GM18873 (cell line): ENCODE measurements around the gene CCDC197.

Experiments
- ATAC-seq: cut with Tn5 transposase; IDR thresholded peaks from one replicate; pipeline ENCODE4 v1.9.1; 2021; ENCODE audit warnings: mild to moderate bottlenecking, moderate library complexity, moderate number of reproducible peaks; ENCODE audit not compliant: unreplicated experiment, low FRiP score

Gene CCDC197

DNA sequence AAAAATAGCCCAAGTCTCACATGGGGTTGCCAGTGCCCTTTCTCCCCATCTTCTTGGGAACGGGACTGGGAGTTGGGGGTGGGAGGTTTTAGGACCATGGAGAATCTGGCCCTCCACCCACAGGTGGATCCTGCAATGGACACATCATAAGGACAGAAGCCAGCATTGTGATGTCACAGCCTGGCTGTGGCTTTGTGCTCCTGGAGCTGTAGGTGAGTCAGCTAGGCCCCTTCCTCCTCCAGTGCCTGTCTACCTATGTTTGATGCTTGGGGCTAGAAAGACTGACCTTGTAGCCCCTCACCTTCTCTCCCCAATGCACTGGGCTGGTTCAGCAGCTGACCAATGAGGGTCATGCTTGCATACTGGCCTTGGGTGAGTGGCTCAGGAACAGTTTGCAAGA lies at the start of gene CCDC197:
Gene CCDC197, plus strand, starts transcription at position 220 of the 400 bp plus-strand sequence. CDS start 831 bp downstream, outside the sequence.
- no peak for ATAC-seq

DNA sequence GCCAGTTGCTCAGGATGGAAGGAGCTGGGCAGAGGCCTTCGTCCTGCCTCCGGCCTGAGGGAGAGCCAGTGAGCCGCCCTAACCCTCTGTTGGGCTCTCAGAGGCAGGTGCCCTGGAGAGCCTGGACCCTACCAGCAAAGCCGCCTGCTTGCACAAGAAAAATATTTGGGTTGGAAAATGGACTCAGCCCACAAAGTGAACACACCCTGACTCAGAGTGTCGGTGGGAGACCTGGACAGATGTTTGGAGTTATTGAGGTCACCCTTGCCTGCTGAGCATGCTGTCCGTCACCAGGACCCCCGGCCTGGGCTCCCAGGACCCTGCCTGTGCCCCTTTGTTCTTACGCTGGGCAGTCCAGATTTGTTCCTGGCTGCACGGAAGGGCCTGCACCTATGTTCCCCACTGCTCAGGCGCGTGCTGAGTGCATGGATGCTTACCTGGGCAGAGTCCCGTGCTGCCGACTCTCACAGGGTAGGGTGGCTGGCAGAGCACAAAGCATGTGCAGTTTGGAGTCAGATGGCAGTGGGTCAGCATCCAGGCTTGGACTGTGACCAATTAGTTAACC lies 47.5 kb upstream of the CCDC197 start:
- no peak for ATAC-seq

DNA sequence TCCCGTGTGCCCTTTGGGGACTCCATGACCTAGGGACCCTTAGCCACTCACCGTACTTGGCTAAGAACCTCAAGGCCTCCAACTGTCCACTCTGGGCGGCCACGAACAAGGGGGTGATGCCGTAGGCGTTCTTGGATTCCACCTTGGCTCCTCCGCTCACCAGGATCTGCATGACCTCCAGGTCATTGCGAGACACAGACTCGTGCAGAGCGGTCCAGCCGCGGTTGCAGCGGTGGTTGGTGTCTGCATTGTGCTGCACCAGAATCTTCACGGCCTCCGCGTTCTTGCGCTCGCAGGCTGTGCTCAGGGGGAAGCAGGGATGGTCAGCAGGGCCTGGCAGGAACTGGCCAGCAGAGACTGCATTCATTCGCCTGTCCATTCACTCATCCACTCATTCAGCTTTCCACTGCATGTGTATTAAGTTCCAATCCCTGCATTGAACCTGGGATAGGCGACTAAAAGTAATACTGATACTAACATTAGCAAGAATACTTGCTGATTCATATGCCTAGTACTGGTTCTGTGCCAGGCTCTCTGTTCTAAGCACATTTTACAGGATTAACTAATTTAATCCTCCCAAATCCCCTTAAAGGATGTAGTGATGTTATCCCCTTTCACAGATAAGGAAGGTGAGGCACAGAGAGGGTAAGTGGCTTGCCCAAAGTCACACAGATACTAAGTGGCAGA lies 46.0 kb upstream of the CCDC197 start:
- ATAC-seq, result no peak

DNA sequence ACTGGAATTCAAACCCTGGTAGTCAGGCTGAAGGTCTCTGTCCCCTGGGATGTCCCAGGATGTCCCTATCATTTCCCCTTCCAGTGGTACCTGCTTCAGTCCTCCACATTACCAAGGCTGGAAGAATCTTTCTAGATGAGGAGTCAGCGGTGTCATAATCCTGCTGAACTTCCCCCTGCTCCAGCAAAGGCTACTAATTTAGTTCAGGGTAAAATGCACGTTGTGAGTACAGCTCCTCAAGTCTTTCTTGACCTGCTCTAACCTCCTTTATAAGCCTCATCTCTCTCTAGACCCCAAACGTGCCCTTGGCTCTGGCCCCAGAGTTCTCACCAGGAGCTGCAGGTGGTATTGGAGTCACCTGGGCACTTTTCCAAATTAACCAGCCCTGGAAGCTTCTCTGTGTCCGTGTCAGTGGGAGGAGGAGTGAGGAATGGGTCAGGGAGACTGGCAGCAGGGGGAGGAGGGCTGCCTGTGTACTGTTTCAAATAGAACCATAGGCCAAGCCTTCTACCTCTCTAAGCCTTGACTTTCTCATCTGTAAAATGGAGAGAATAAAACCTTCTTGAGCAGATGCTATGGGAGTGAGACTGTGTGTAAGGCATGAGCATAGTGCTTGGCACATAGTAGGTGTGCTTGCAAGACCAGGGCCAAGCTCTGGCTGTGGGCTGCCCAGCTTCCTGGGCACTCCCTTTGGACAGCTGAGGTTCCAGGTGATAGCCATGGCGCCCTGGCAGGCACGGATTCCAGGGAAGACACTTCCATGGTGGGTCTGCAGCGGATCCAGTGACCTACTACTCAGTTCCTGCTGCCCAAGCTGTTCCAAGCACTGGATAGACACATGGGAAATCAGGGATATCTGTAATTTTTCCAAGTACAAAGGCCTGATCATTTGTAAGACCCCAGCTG lies 45.2 kb upstream of the CCDC197 start:
- ATAC-seq, result no peak

DNA sequence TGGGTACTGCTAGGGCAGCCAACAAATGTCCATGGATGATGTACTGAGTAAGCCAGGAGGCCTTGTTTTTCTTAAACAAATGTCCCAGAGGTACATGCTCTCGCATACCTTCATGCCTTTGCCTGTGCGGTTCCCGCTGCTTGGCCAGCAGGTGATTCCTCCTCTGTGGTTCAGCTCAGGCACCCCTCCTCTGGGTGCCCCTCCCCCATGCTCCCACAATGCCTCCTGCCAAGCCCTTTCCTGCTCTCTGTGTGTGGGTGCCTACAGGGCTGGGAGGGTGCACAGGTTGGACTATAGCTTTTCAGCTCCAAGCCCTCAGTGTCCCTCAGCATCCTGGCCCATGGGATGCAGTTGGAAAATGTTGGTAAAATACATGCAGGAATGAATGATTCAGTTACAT lies 44.3 kb upstream of the CCDC197 start:
- ATAC-seq, result no peak

DNA sequence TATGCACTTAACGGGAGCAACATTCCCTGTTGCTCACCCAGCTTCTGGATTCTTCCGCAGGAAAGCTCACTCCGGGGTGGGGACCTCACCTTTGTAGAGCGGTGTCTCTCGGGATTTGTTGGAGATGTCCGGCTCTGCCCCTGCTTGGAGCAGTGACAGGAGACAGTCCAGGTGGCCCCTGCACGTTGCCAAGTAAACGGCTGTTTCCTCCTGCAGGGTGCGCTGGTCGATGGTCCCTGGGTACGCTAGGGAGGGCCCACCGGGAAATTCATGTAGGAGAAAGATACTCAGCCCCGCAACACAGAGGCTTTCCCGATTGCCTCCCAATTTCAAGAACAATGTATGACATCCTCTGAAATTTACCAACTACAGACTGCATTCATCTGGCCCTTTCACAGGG lies 43.8 kb upstream of the CCDC197 start:
- no peak for ATAC-seq

DNA sequence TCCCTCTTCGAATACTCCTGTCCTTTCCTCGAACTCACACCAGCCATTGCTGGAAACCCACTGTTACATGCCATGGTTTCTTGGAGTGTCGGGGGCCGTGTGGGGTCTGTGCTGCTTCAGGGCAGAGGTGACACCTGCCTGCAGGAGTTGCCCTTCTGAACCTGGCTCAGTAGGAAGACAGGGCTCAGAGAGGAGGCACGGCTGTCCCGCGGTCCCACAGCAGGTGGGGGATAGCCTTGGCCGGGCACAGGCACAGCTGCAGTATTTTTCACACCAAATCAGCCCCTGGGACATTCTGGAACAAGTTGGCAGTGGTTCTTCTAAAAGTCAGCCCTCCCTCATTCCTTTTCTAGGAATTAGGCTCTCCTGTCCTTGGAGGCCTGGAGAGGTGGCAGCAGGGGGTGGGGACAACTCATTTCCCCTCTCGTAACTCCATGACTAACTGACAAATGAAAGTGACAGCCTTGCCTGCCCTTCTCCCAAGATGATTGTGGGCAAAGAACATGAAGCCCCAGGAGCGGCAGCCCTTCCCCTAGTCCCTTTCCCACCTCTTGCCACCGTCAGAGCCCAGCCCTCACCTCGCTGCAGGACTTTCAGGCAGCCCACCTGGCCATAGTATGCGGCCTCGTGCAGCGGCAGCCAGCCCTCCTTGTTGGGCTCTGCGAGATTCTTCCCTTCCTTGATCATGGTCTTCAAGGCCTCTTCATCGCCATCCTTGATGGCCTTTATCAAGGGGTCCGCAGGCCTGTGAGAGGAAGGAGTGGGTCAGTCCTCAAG lies 43.2 kb upstream of the CCDC197 start:
- ATAC-seq, result no peak

DNA sequence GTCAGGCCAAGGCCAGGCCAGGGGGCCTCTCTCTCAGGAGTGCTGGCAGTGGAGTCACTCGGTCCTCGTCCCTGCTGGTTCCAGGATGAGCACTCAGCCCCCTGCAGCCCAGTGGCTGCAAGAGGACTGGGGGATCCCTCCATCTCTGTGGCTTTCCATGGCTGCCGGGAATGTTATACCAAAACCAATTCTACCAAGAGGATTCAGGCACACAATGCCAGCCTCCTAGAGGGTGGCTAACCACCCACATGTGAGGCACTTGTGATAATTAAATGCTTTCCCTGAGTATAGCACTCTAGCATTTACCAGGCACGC lies 42.6 kb upstream of the CCDC197 start:
- ATAC-seq, result no peak

DNA sequence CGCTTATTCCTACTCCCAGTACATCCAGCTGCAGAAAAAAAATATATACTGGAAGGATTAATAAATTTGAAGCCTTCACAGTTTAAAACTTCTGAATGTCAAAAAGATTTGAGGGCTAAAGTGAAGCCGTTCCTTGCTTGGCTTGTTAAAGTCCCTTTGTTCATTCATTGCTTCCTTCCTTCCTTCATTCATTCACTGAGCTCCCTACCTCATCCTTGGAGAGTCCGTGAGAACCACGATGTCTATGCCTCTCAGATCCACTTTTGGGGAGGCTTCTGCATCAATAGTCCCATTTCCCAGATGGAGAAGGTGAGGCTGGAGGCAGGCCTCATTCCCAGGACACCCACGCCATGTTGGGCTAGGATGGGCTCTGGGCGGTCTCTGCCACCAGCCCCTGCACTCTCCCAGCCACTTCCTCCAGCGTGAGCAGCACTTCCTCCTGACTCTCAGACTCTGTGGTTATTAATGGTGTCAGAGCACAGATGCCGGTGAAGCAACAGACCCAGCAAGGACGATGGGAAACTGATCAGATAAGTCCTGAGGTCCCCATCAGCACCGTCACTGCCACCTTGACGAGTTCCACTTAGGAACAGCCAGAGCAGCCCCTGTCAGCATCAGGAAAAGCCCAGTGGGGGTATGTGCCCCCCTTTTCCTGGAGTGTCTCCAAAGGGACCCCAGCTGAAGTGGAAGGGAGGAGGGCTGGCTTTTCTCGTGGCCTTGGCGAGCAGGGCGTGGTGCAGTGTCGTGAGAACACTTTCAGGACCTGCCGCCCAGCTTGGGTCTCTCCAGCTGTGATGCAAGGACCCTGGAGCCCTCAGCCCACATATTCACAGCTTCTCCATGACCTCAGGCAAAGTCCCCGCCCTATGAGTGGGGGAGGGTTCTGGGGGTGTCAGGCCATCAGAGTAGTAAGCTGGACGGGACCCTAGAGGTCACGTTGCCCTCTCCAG lies 41.9 kb upstream of the CCDC197 start:
- peak; percentile 30 for ATAC-seq

DNA sequence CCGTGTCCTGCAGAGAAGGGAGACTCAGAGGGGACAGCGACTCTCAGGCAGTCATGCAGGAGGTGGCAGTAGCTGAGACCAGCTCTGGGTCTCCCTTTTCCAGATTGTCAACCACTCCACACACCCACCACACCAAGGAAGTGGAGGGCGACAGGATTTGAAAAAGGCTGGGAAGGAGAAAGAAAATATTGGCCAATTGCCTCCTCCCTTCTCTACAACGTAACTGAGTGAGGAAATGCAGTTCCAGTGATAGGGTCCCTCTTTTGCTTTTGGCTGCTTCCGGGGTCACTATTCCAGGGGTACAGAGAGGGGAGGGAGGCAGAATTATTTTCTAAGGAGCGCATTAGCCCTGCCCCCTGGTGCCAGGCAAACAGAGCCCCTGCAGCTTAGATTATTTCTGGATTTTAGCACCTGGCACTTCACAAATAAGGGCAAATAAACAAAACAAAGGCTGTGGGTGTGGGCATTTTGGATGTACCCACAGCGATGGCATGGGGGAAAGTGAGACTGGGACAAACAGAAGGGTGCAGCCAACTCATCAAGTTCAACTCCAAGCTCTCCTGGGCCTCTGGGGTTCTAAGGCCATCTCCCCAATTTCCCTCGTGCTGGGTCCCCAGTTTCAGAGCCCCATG lies 41.1 kb upstream of the CCDC197 start:
- no peak for ATAC-seq

DNA sequence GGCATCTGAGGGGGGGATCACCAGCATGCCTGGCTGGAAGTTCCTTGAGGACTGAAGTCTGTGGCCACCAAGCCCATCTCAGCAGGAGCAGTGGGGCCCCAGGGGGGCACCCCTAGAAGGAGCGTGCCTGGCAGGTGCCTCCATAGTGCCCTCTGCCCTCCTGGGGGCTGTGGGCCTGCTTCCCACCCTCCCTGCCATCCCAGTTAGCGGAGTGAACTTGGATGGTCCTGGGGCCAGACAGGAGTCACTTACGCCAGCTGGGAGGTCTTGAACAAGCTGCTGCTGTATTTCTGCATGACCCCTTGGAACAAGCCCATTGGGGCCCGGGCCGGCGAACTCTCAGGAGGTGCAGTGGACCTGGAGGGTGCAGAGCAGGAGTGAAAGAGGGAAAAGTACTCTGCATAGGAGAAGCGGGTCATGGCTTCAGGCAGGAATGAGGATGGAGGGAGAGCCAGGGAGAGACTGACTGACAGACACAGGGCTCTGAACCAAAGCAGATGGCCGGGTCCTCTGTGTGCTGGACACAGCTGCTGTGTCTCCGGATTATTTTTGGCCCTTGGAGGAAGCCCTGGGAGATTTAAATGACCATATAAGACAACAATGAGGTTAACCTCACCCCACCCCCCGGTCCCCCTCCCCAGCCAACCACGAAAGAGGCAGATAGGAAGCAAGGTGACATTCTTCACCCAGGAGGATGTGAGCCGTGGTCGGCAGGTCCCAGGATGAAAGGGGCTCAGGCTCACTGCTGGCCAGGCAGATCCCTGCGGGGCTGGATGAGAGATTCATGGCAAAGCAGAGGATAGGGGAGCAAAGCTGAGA lies 40.4 kb upstream of the CCDC197 start:
- ATAC-seq, result no peak

DNA sequence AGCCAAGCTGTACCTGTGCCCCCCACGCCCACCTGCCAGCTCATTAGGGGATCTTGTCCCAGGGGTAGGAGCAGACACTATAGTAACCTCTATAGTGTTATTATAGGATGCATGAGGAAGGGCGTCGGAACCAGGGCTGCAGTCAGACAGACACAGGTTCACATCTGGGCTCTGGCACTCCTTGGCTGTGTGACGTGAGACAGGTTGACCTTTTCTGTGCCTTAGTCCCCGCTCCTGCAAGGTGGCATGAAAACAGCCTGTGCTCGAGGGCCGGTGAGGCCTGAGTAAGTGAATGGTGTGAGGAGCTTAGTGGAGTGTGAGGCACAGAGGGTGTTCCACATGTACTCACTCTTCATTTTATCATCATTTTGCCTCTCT lies 39.8 kb upstream of the CCDC197 start:
- ATAC-seq, result no peak

DNA sequence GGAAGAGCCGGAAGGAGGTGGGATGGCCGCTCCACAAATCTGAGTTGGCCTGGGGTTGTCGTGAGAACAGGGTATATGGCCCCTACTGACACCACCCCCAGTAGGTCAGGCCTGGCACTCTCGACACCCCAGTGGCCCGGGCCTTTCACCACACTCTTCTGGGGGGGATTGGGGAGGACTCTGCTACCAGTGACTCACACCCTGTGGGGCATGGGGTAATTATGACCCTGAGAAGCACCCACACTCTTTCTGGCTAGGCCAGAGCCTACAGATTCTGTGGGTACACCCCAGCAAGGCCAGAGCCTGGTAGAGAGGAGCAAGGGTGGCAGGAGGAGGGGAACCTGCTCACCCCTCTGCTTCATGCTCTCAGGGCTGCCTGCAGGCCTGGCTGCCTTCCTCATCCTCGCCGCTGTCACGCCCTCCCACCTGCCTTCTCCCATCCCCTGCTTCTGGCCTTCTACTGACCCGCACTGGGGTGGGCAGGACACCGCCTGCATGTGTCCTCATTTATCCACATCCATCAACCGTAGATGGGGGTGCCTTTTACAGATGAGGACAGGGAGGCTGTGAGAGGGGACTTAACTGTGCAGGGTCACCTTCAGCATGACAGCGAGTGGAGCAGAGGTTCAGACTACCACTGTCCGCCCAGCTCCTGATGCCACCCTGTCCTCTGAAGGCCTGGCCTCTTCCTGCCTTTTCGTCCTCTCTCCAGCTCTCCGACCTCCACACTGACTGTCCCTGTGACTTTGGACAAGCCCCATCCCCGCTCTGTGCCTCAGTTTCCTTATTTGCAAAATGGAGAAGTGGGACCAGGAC lies 39.1 kb upstream of the CCDC197 start:
- ATAC-seq, result no peak

DNA sequence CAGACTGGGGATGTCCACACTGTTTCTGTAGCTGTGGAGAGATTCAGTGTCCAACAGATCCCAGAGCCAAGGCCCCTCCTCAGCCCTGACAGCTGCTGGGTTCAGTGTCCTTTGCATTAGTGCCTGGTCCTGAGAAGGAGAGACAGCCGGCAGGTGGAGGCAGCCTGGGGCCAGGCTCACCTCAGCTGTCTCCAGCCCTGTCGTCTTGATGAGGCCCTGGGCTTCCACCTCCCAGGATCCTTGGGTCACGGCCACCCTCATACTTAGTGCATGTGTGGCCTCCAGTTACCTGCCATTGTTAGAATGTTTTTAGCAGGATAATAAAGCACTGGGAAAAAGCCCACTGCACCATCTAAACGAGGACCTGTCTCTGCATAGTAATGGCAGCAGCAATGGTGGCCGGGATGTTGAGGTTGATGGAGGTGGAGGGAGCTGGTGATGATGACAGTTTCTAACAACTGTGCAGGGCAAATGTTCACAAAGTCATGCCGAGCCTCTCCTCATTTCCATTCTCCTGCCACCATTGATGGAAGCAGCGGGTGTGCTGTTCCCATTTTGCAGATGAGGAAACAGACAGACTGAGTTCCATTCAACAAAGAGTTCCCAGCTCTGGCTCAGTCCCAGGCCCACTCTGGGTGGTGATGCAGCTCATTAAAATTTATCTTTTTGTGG lies 38.4 kb upstream of the CCDC197 start:
- no peak for ATAC-seq

DNA sequence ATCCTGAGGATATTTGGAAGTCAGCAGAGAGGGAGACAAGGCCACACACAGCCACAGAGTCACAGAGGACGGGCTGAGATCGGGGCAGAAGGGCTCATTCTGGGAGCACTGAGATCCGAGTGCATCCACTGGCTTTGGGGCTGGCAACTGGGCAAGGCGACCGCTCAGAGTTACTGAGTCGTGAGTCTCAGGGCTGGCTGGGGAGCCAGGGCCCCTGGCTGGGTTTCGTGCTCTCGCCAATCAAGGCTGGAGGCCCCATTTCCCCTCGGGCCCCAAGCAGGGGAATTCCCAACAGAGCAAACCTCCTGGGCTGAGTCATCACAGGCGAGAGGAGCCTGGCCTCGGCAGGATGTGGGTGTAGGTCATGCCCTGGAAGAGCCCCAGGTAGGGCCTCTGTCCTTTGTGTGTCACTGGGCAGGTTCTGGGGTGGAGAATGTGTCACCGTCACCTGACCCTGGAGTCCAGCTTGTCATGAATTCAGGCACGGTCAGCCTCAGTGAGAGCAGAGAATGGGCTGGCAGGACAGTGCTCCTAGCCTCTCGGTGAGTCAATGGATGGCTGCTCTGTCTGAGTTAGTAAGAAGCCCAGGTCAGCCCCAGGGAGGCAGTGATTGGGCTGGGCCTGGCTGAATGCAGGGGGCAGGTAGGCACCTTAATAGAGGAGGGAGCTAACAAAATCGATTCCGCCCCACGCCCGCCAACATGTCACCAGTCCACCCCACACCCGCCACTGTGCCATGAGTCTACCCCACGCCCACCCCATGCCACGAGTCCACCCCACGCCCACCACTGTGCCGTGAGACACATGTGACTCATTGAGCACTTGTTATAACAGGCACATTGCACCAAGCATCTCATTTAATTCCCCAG lies 37.6 kb upstream of the CCDC197 start:
- peak; percentile 78 for ATAC-seq

DNA sequence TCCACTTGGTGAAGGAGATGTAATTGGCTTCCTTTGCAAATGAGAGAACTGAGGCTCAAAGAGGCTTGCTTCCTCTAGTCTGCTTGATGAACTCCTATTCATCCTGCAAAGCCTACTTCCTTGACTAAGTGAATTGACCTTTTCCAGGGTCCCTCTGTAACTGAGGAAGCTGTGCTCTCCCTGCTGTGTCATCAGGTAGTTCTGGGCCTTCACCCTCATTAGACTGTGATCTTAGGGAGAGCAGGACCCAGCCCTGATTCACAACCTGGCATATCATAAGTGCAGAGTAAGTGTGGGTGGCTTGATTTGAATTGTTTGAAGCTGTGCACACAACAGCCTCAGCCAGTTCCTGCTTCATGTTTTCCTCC lies 37.0 kb upstream of the CCDC197 start:
- no peak for ATAC-seq
